ENCODE results near the gene GM2A.

The GM2A gene

GRCh38 chr5:151252762-151253604 is at the start of gene GM2A:
TSS of gene GM2A (plus strand) at chr5:151253185. CDS start at chr5:151253217, 32 bp downstream.
- peak; percentile 96 for DNase-seq (ENCODE audit: low read depth in 2 of 2, low spot score in 1 of 2)

GRCh38 chr5:151204051-151204450 is 48.9 kb upstream of the GM2A start:
- DNase-seq (ENCODE audit: low read depth in 2 of 2, low spot score in 1 of 2): no peak

GRCh38 chr5:151205411-151205810 is 47.6 kb upstream of the GM2A start:
- no peak for DNase-seq (ENCODE audit: low read depth in 2 of 2, low spot score in 1 of 2)

- DNase-seq (ENCODE audit: low read depth in 2 of 2, low spot score in 1 of 2): no peak
These were observed 44.5 kb upstream of the GM2A start for GRCh38 chr5:151208481-151208914.

- no peak for DNase-seq (ENCODE audit: low read depth in 2 of 2, low spot score in 1 of 2)
These were observed 40.6 kb upstream of the GM2A start for GRCh38 chr5:151212406-151212798.

- peak; percentile 60 to 73 for DNase-seq (ENCODE audit: low read depth in 2 of 2, low spot score in 1 of 2)
These were observed 39.0 kb upstream of the GM2A start for GRCh38 chr5:151213803-151214613.

GRCh38 chr5:151214614-151215545 is 38.1 kb upstream of the GM2A start:
- DNase-seq (ENCODE audit: low read depth in 2 of 2, low spot score in 1 of 2): no peak

GRCh38 chr5:151215546-151215880 is 37.5 kb upstream of the GM2A start:
- DNase-seq (ENCODE audit: low read depth in 2 of 2, low spot score in 1 of 2): no peak

- DNase-seq (ENCODE audit: low read depth in 2 of 2, low spot score in 1 of 2): no peak
These were observed 36.2 kb upstream of the GM2A start for GRCh38 chr5:151216781-151217180.

- DNase-seq (ENCODE audit: low read depth in 2 of 2, low spot score in 1 of 2): no peak
These were observed 34.8 kb upstream of the GM2A start for GRCh38 chr5:151218177-151218576.

GRCh38 chr5:151219138-151219537 is 33.8 kb upstream of the GM2A start:
- no peak for DNase-seq (ENCODE audit: low read depth in 2 of 2, low spot score in 1 of 2)

- no peak for DNase-seq (ENCODE audit: low read depth in 2 of 2, low spot score in 1 of 2)
These were observed 33.2 kb upstream of the GM2A start for GRCh38 chr5:151219789-151220188.

GRCh38 chr5:151221574-151221973 is 31.4 kb upstream of the GM2A start:
- DNase-seq (ENCODE audit: low read depth in 2 of 2, low spot score in 1 of 2): no peak

GRCh38 chr5:151222054-151222789 is 30.8 kb upstream of the GM2A start:
- no peak for DNase-seq (ENCODE audit: low read depth in 2 of 2, low spot score in 1 of 2)

GRCh38 chr5:151222790-151223446 is 30.1 kb upstream of the GM2A start:
- DNase-seq (ENCODE audit: low read depth in 2 of 2, low spot score in 1 of 2): no peak

- no peak for DNase-seq (ENCODE audit: low read depth in 2 of 2, low spot score in 1 of 2)
These were observed 29.3 kb upstream of the GM2A start, which contains the start of gene CCDC69 for GRCh38 chr5:151223447-151224264. TSS of gene CCDC69 (minus strand) at chr5:151224092. CDS start at chr5:151223970, 122 bp downstream.

GRCh38 chr5:151224372-151224771 is 28.6 kb upstream of the GM2A start:
- DNase-seq (ENCODE audit: low read depth in 2 of 2, low spot score in 1 of 2): no peak

GRCh38 chr5:151225071-151225470 is 27.9 kb upstream of the GM2A start:
- DNase-seq (ENCODE audit: low read depth in 2 of 2, low spot score in 1 of 2): no peak

GRCh38 chr5:151225475-151225874 is 27.5 kb upstream of the GM2A start:
- DNase-seq (ENCODE audit: low read depth in 2 of 2, low spot score in 1 of 2): no peak

All from stimulated activated CD8-positive, alpha-beta memory T cell treated with anti-CD3 and anti-CD28 coated beads, Interleukin-4, amount 100 ng/mL, for 1 hour (primary cell).